PC-3 (cell line): ENCODE data around the gene CYRIA. TPM values are rescaled to one million over a fixed set of nuclear protein-coding genes. Genes with fewer than 3 reads are reported as not detected.

Experiments
- ATAC-seq: fragments of 200-7000 bp; cut with Tn5 transposase; 2 replicates; pipeline ENCODE4 v1.9.1; 2020; ENCODE audit warnings: mild to moderate bottlenecking, moderate library complexity
- BruUV-seq: library from RNA; stranded (reverse); fragments of 400-500 nt; replicated peaks from 2 replicates; lab custom pipeline; 2021; lab: Mats Ljungman, UMichigan
- CTCF ChIA-PET: fragments of 300-600 bp; sonication (Branson Sonifier 250); formaldehyde crosslinking; loops from one replicate; lab custom pipeline; 2022; ENCODE audit warnings: antibody characterized with exemption; lab: Charles Lee
- POLR2A ChIA-PET: fragments of 300-600 bp; sonication (Branson Sonifier 250); formaldehyde crosslinking; loops from one replicate; lab custom pipeline; 2022; ENCODE audit warnings: antibody characterized with exemption; ENCODE audit not compliant: unreplicated experiment; lab: Charles Lee
- DNase-seq: peaks from one replicate; pipeline ENCODE4 v3.0.0-alpha.2; 2015
- H2AFZ ChIP-seq: fragments of 300-600 bp; sonication (generic); 2 replicates; pipeline ENCODE4 v1.6.0; 2016; ENCODE audit warnings: antibody characterized with exemption, low read length
- H3F3A ChIP-seq: fragments of 300-600 bp; sonication (generic); one replicate; pipeline ENCODE4 v1.6.0; 2017; ENCODE audit warnings: antibody characterized with exemption, low read length, control low read depth, mild to moderate bottlenecking; ENCODE audit not compliant: unreplicated experiment
- H3K27ac ChIP-seq: fragments of 300-600 bp; sonication (generic); 2 replicates; pipeline ENCODE4 v1.5.1; 2016; ENCODE audit warnings: mild to moderate bottlenecking, low read length
- H3K27me3 ChIP-seq: fragments of 300-600 bp; sonication (generic); 2 replicates; pipeline ENCODE4 v1.6.1; 2016; ENCODE audit warnings: low read length, mixed read lengths
- H3K36me3 ChIP-seq: fragments of 300-600 bp; sonication (generic); 2 replicates; pipeline ENCODE4 v1.6.1; 2016; ENCODE audit warnings: low read depth, mixed run types, low read length, mixed read lengths
- H3K4me1 ChIP-seq: fragments of 300-600 bp; sonication (generic); 2 replicates; pipeline ENCODE4 v1.5.1; 2016; ENCODE audit warnings: low read length; ENCODE audit not compliant: insufficient read depth
- H3K4me2 ChIP-seq: fragments of 300-600 bp; sonication (generic); 2 replicates; pipeline ENCODE4 v1.6.0; 2016; ENCODE audit warnings: low read length
- H3K4me3 ChIP-seq: fragments of 300-600 bp; sonication (generic); 2 replicates; pipeline ENCODE4 v1.5.1; 2016; ENCODE audit warnings: mild to moderate bottlenecking, low read length, mixed read lengths
- H3K79me2 ChIP-seq: fragments of 300-600 bp; sonication (generic); 2 replicates; pipeline ENCODE4 v1.6.1; 2017; ENCODE audit warnings: low read length, mixed read lengths
- H3K9ac ChIP-seq: fragments of 300-600 bp; sonication (generic); 2 replicates; pipeline ENCODE4 v1.6.0; 2016; ENCODE audit warnings: mild to moderate bottlenecking, low read length
- H3K9me2 ChIP-seq: fragments of 300-600 bp; sonication (generic); replicated peaks from 2 replicates; pipeline ENCODE4 v1.6.1; 2016; ENCODE audit warnings: mixed run types, low read length, mixed read lengths
- H3K9me3 ChIP-seq: fragments of 300-600 bp; sonication (generic); 2 replicates; pipeline ENCODE4 v1.6.1; 2016; ENCODE audit warnings: low read length, mixed read lengths
- H4K20me1 ChIP-seq: fragments of 300-600 bp; sonication (generic); 2 replicates; pipeline ENCODE4 v1.6.1; 2016; ENCODE audit warnings: low read length, mixed read lengths
- EZH2 ChIP-seq: fragments of 300-600 bp; sonication (generic); IDR thresholded peaks from one replicate; pipeline ENCODE4 v1.6.1; 2017; ENCODE audit warnings: antibody characterized with exemption, mild to moderate bottlenecking, low read length; ENCODE audit not compliant: unreplicated experiment
- EZH2phosphoT487 ChIP-seq: fragments of 300-600 bp; sonication (generic); IDR thresholded peaks from 2 replicates; pipeline ENCODE4 v1.6.1; 2018; ENCODE audit warnings: mild to moderate bottlenecking, antibody characterized with exemption, low read length, borderline replicate concordance
- intact Hi-C: fragments of 100-400 bp; cut with micrococcal nuclease; formaldehyde crosslinking; loops from 2 replicates; pipeline ENCODE4 v1.9.0; 2023
- total RNA-seq: library from RNA; depleted of rRNA; stranded (reverse); fragments of >200 nt; gene quantifications from 2 replicates; pipeline ENCODE4 v1.2.3, GENCODE V29; 2014
- TF ChIP-seq, protein P1 (sequence below): fragments of 300-600 bp; sonication (generic); conservative IDR thresholded peaks from 2 replicates; pipeline ENCODE4 v1.5.1; 2017; ENCODE audit warnings: antibody characterized with exemption, low read depth, mild to moderate bottlenecking, low read length

Gene CYRIA
- total RNA-seq, 1 experiment from 2014 or later: 0.15 TPM

DNA sequence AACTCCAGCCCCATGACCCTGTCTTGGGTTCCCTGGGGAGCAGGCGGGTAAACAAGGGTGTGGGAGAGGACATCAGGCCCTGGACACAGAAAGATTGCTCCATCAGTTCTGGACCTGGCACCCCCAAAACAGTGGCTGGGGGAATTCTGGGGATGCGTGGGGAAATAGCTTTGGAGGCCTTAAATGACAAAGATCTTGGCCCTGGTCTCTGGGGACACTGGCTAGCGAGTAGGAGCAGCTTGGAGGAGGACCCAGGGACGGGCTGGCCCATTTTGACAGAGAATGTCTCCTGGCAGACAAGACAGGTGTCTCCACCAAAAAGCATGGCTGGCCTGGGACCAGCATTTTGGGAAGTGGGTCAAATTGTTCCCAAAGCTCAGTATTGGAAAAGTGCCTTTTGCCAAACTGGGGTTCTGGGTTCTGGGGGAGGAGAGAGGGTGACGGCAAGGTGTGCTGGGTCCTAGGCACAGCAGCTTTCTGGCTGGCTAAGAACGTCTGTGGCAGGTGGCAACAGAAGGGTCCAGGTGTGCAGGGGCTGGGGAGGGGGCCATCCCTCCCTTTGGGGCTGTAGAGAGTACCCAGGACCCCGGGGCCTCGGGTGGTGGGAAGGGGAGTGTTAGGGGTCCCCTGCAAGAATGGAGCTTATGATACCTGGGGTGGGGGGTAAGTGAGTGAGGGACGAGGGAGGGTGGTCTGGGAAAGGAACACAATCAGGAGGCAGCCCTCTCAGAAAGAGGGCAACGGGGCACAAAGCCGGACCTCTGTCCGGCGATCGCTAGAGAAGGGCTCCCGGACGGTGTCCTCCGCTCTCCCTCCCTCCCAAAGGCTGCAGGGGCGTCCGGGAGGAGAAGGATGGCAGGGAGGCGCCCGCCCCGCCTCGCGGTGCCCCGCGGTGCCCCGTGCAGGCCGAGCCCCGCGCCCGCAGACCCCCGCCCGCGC, 556 bp downstream of the CYRIA start:
- Histone ChIP-seq H3K79me2 (no peaks in the 10 kb centered on the region), H2AFZ (no peak overlapping the region), H3K9me3 (no peaks in the 10 kb centered on the region), H3K27ac (no peak overlapping the region), H3K4me2 (no peak overlapping the region), H3K36me3 (no peaks in the 10 kb centered on the region), H4K20me1 (no peaks in the 10 kb centered on the region), H3F3A (no peaks in the 10 kb centered on the region), H3K9me2 (no peaks in the 10 kb centered on the region), H3K4me3 (no peak overlapping the region), H3K27me3 (peaks cover 8% of the 10 kb centered on the region), H3K4me1 (no peaks in the 10 kb centered on the region), H3K9ac (no peak overlapping the region)
- DNase-seq (no peak), ATAC-seq (no peak)
- ChIA-PET CTCF (no interaction called here), POLR2A (no interaction called here)
- no TSS peak for BruUV-seq
- intact Hi-C loops: no loop called here
- TF ChIP-seq, protein P1, sequence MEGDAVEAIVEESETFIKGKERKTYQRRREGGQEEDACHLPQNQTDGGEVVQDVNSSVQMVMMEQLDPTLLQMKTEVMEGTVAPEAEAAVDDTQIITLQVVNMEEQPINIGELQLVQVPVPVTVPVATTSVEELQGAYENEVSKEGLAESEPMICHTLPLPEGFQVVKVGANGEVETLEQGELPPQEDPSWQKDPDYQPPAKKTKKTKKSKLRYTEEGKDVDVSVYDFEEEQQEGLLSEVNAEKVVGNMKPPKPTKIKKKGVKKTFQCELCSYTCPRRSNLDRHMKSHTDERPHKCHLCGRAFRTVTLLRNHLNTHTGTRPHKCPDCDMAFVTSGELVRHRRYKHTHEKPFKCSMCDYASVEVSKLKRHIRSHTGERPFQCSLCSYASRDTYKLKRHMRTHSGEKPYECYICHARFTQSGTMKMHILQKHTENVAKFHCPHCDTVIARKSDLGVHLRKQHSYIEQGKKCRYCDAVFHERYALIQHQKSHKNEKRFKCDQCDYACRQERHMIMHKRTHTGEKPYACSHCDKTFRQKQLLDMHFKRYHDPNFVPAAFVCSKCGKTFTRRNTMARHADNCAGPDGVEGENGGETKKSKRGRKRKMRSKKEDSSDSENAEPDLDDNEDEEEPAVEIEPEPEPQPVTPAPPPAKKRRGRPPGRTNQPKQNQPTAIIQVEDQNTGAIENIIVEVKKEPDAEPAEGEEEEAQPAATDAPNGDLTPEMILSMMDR: no peak
- no peak for TF ChIP-seq EZH2
- no peak for TF ChIP-seq EZH2phosphoT487

DNA sequence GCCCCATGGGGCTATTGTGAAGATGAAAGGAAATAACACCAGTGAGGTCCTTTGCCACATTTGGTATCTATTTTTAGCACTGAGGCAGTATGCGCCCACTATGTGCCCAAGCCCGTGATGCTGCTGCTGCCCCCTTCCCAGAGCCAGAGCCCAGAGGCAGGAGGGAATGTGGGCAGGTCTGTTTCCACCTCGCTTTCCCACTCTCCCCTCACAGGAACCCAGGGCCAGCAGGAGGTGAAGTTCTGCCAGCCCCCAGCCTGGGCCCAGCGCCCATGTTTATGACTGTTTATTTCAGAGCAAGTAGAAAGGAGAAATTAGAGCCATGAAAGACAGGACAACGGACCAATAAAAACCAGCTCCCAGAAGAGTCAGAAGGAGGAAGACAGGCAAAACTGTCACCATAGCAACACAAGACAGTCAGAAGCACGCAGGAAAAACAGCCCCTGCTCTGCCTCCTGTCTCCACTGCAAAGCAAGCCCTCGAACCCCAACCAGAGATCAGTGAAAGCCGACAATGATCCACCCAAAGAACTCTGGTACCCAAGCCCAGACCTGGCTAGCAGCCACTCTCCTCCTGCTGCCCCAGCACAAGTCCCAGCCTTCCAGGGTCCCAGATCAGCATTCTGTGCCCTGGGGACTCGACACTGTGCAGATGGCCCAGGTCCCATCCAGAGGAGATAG, 1.4 kb downstream of the CYRIA start:
- H3K4me1 ChIP-seq: no peaks in the 10 kb centered on the region
- H3K4me2 ChIP-seq: no peak overlapping the region
- intact Hi-C loops: no loop called here

More for the DNA sequence above, 1.4 kb downstream of the CYRIA start:
- POLR2A ChIA-PET: no interaction called here
- Histone ChIP-seq H3K79me2 (no peaks in the 10 kb centered on the region), H3K27ac (no peak overlapping the region), H3K36me3 (no peaks in the 10 kb centered on the region), H3K4me3 (no peak overlapping the region), H3F3A (no peaks in the 10 kb centered on the region), H3K9me3 (no peaks in the 10 kb centered on the region), H4K20me1 (no peaks in the 10 kb centered on the region), H2AFZ (no peak overlapping the region), H3K9me2 (no peaks in the 10 kb centered on the region), H3K9ac (no peak overlapping the region), H3K27me3 (peaks cover 8% of the 10 kb centered on the region)
- TF ChIP-seq EZH2phosphoT487 (no peak), EZH2 (no peak)
- TF ChIP-seq, protein P1: no peak
- DNase-seq (no peak), ATAC-seq (no peak)
- CTCF ChIA-PET: no interaction called here
- BruUV-seq: no TSS peak
